Effector memory CD4-positive, alpha-beta T cell (primary cell): Measurements from ENCODE around the gene CYS1.

ENCODE experiments used
- DNase-seq, 3 donors: peaks; one replicate each; pipeline ENCODE4 v3.0.0-alpha.2; 2020
- H3K27ac ChIP-seq: 2 replicates; pipeline ENCODE4 v1.7.0; 2013; ENCODE audit warnings: mild to moderate bottlenecking, low read length, moderate library complexity; ENCODE audit not compliant: insufficient read depth, poor library complexity, severe bottlenecking
- H3K27me3 ChIP-seq: replicated peaks from 2 replicates; pipeline ENCODE4 v1.7.0; 2013; ENCODE audit warnings: mild to moderate bottlenecking, low read length; ENCODE audit not compliant: insufficient read depth, control insufficient read depth, poor library complexity, severe bottlenecking
- H3K36me3 ChIP-seq: 2 replicates; pipeline ENCODE4 v1.7.0; 2013; ENCODE audit warnings: mild to moderate bottlenecking, low read length, moderate library complexity; ENCODE audit not compliant: control insufficient read depth, insufficient read depth
- H3K4me1 ChIP-seq: 2 replicates; pipeline ENCODE4 v1.7.0; 2013; ENCODE audit warnings: low read length, mild to moderate bottlenecking; ENCODE audit not compliant: control insufficient read depth, insufficient read depth, poor library complexity, severe bottlenecking
- H3K4me3 ChIP-seq: 2 replicates; pipeline ENCODE4 v1.7.0; 2013; ENCODE audit warnings: low read length, low read depth, mild to moderate bottlenecking; ENCODE audit not compliant: insufficient read depth, poor library complexity, severe bottlenecking
- H3K9me3 ChIP-seq: 2 replicates; pipeline ENCODE4 v1.7.0; 2013; ENCODE audit warnings: mild to moderate bottlenecking, low read length, moderate library complexity; ENCODE audit not compliant: control insufficient read depth

Gene CYS1

DNA sequence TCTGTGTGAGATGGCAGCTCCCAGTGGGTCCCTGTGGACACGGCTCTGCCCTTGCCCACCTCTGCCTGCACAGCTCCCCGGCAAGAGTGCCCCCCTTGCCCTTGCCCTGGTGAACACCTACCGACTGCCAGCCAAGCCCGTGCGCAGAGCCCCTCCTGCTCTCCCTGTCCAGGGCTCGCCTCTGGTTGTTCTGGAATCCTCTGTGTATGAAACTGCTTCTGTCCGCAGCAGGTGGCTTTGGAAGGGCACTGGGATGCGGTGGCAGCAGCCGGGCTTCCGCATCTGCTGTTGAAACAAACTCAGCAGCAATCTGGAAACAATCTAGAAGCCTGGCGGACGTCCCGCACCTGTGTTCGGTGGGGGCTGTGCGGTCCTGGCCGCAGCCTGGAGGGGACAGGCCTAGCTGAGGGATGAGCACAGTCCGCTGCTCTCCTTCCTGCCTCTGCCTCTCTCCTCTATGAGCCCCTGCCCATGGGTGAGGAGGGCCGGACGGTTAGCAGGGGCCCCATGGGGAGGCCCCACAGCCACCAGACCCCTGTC, 70.9 kb downstream of the CYS1 start:
- no peak for DNase-seq

DNA sequence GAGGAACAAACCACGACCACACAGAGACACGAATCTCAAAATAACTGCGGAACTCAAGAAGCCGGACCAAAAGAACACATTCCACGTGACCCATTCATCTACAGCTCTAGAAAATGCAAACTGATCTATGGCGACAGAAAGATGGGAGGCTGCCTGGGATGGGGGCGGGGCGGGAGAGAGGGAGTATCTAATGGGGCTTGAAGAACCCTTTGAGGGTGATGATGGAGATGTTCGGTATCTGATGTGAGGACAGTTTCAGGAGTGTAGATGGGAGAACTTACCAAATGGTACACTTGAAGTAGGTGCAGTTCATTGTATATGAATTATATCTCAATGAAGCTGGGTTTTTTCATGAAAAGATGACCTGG, 71.4 kb downstream of the CYS1 start:
- DNase-seq: no peak
- Histone ChIP-seq H3K9me3 (no peaks in the 10 kb centered on the region), H3K36me3 (no peaks in the 10 kb centered on the region), H3K4me1 (no peaks in the 10 kb centered on the region), H3K4me3 (no peak overlapping the region), H3K27me3 (no peaks in the 10 kb centered on the region), H3K27ac (no peak overlapping the region)

More for the DNA sequence above, 70.9 kb downstream of the CYS1 start:
- H3K9me3 ChIP-seq: no peaks in the 10 kb centered on the region
- H3K4me3 ChIP-seq: no peak overlapping the region
- H3K36me3 ChIP-seq: no peaks in the 10 kb centered on the region
- H3K27me3 ChIP-seq: no peaks in the 10 kb centered on the region
- no peak overlapping the region for H3K27ac ChIP-seq
- H3K4me1 ChIP-seq: no peaks in the 10 kb centered on the region

DNA sequence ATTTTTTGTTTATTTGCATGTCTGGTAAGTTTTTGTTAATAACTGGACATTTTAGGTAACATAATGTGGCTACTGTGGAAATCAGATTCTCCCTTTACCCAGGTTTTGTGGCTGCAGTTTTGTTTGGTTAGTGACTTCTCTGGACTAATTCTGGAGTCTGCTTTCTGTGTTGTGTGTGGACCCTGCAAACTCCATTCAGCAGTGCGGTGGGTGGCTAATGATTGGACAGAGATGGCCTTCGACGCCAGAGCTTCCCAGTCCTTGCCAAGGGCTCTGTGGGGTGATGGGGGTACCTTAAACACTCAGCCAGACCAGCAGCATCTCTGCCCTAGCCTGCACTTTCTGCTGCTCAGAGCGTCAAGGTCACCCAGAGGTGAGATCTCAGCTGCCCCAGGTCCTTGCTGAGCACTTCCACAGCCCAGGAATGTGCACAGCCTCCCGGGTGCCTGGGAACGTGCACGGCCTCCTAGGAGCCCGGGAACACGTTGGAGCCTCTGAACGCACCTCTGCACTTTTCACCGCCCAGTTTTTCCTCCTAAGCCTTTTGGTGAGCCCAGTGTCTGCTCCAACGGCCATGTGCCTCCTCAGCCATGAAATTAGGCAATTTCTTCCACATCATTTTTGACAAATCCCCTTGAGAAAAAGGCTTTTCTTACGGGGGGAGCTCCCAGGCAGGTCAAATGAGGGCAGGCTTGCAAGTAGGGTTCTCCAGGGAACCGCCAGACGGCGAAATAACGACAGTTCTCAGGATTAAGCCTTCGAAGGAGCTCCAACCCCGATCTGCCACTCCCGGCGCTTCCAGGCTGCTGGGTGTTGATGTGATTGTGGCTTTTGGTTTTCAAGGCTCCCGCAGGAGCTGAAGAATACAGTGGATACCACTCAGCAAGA, 72.0 kb downstream of the CYS1 start:
- H3K36me3 ChIP-seq: no peaks in the 10 kb centered on the region
- no peaks in the 10 kb centered on the region for H3K9me3 ChIP-seq
- H3K27me3 ChIP-seq: no peaks in the 10 kb centered on the region
- DNase-seq: no peak
- no peak overlapping the region for H3K4me3 ChIP-seq
- H3K4me1 ChIP-seq: no peaks in the 10 kb centered on the region
- no peak overlapping the region for H3K27ac ChIP-seq

GRCh38 chr2:10007435-10007834, 72.8 kb downstream of the CYS1 start:
- Histone ChIP-seq H3K27me3 (no peaks in the 10 kb centered on the region), H3K4me3 (no peak overlapping the region), H3K36me3 (no peaks in the 10 kb centered on the region), H3K4me1 (no peaks in the 10 kb centered on the region), H3K27ac (no peak overlapping the region), H3K9me3 (no peaks in the 10 kb centered on the region)
- DNase-seq: no peak
